Retinal pigment epithelial cell (primary cell): ENCODE results near the gene GGACT.
A peak's percentile ranks its signal among the peaks of the same experiment; 100 is the strongest.

Experiments used
- DNase-seq: peaks from one replicate; pipeline ENCODE4 v3.0.0-alpha.2; 2010; ENCODE audit warnings: low read depth
- H3K4me3 ChIP-seq: 2 replicates; pipeline ENCODE4 v1.5.1; 2011; ENCODE audit warnings: mild to moderate bottlenecking, low read length, control low read depth, moderate library complexity
- CTCF ChIP-seq: conservative IDR thresholded peaks from 2 replicates; pipeline ENCODE4 v1.5.1; 2011; ENCODE audit warnings: low read depth, low read length, control low read depth, inconsistent platforms

GGACT gene

GRCh38 chr13:100601716-100602115 is 13.1 kb upstream of the GGACT start:
- H3K4me3 ChIP-seq, result no peak overlapping the region
- DNase-seq, result no peak
- no peak for TF ChIP-seq CTCF

GRCh38 chr13:100600915-100601314 is 12.3 kb upstream of the GGACT start:
- no peak overlapping the region for H3K4me3 ChIP-seq
- TF ChIP-seq CTCF, result no peak
- no peak for DNase-seq

- DNase-seq, result no peak
- H3K4me3 ChIP-seq, result no peak overlapping the region
- no peak for TF ChIP-seq CTCF
Measured at GRCh38 chr13:100600461-100600860, 11.9 kb upstream of the GGACT start.

- DNase-seq, result no peak
- H3K4me3 ChIP-seq, result no peak overlapping the region
- TF ChIP-seq CTCF, result no peak
Measured at GRCh38 chr13:100597253-100597652, 8.7 kb upstream of the GGACT start.

- DNase-seq, result no peak
- H3K4me3 ChIP-seq, result no peak overlapping the region
- TF ChIP-seq CTCF, result no peak
Measured at GRCh38 chr13:100596516-100596915, 7.9 kb upstream of the GGACT start.

GRCh38 chr13:100594731-100595130 is 6.1 kb upstream of the GGACT start:
- H3K4me3 ChIP-seq, result no peak overlapping the region
- no peak for DNase-seq
- peak; percentile 44 for TF ChIP-seq CTCF

GRCh38 chr13:100594255-100594654 is 5.7 kb upstream of the GGACT start:
- no peak overlapping the region for H3K4me3 ChIP-seq
- no peak for DNase-seq
- no peak for TF ChIP-seq CTCF
